PFSK-1 (cell line): ENCODE results near the gene OR51M1.

ENCODE experiments used
- FOXP2 ChIP-seq: optimal IDR thresholded peaks from 2 replicates; pipeline ENCODE3; 2011; ENCODE audit warnings: borderline replicate concordance, control low read depth, inconsistent platforms; ENCODE audit not compliant: insufficient read depth; ENCODE audit errors: extremely low read length, extremely low read depth
- POLR2AphosphoS5 ChIP-seq: IDR thresholded peaks from 2 replicates; pipeline ENCODE4 v1.6.1; 2012; ENCODE audit warnings: low read depth, mild to moderate bottlenecking, control low read depth, low read length, moderate library complexity
- REST ChIP-seq, 2 experiments: IDR thresholded peaks; 2 replicates each; pipeline versions ENCODE4 v1.6.1 to v1.8.0; 2011 to 2012; ENCODE audit warnings: low read depth in 2 of 2, low read length in 2 of 2, control low read depth in 1 of 2, inconsistent platforms in 1 of 2, mild to moderate bottlenecking in 1 of 2, moderate library complexity in 1 of 2; ENCODE audit not compliant: insufficient read depth in 1 of 2
- SIN3A ChIP-seq: IDR thresholded peaks from 2 replicates; pipeline ENCODE4 v1.6.1; 2012; ENCODE audit warnings: mild to moderate bottlenecking, low read length, moderate library complexity, borderline replicate concordance; ENCODE audit not compliant: insufficient read depth
- TAF1 ChIP-seq: IDR thresholded peaks from 2 replicates; pipeline ENCODE4 v1.6.1; 2012; ENCODE audit warnings: low read length, control low read depth, borderline replicate concordance; ENCODE audit not compliant: insufficient read depth

The OR51M1 gene

GRCh38 chr11:5368502-5369043 lies 15.0 kb upstream of the OR51M1 start:
- no peak for TF ChIP-seq POLR2AphosphoS5
- no peak for TF ChIP-seq TAF1
- TF ChIP-seq REST (IDR thresholded peaks at IDR 0.05; ENCODE audit: insufficient read depth in 1 of 2, low read depth in 2 of 2, low read length in 2 of 2) = no peak
- TF ChIP-seq SIN3A = no peak
- no peak for TF ChIP-seq FOXP2

- TF ChIP-seq FOXP2 (no peak), REST (IDR thresholded peaks at IDR 0.05; ENCODE audit: insufficient read depth in 1 of 2, low read depth in 2 of 2, low read length in 2 of 2) (no peak), SIN3A (no peak), TAF1 (no peak), POLR2AphosphoS5 (no peak)
Measured at GRCh38 chr11:5369789-5370188, 13.8 kb upstream of the OR51M1 start.

DNA sequence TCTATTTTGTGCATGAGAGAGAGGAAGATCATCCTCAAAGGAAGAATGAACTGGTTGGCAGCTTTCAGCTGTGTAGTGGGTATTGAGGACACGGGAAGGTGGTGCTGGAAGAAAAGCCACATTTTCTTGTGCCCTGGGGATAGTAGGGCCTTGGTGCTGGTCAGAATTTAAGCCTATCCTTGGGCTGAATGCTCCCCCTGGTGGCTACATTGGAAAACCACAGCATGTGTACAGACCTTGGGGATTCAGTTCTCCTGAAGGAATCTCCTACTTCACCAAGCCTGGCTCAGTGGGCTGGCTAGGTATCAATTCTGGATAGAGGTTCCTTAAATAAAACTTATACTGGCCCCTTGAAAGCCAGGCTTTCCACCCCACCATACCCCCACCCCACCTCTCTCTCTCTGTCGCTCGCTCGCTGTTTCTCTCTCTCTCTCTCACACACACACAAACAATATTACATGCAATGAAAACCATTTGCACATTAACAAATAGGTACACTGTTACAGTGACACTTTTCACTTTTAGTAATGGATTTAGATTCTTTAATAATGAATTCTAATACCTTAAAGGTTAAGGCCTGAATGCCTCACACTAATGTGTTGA lies 2.8 kb upstream of the OR51M1 start:
- TF ChIP-seq POLR2AphosphoS5 (no peak), SIN3A (no peak), REST (IDR thresholded peaks at IDR 0.05; ENCODE audit: insufficient read depth in 1 of 2, low read depth in 2 of 2, low read length in 2 of 2) (no peak), TAF1 (no peak), FOXP2 (no peak)

GRCh38 chr11:5384335-5384734 lies 723 bp downstream of the OR51M1 start:
- TF ChIP-seq REST (IDR thresholded peaks at IDR 0.05; ENCODE audit: insufficient read depth in 1 of 2, low read depth in 2 of 2, low read length in 2 of 2) (no peak), TAF1 (no peak), SIN3A (no peak), FOXP2 (no peak), POLR2AphosphoS5 (no peak)

GRCh38 chr11:5390210-5390609 lies 6.6 kb downstream of the OR51M1 start:
- TF ChIP-seq POLR2AphosphoS5 = no peak
- TF ChIP-seq TAF1 = no peak
- TF ChIP-seq FOXP2 = no peak
- TF ChIP-seq REST (IDR thresholded peaks at IDR 0.05; ENCODE audit: insufficient read depth in 1 of 2, low read depth in 2 of 2, low read length in 2 of 2) = no peak
- TF ChIP-seq SIN3A = no peak
